Erythroblast (primary cell): ENCODE measurements around the gene TRIM25.
A peak's percentile ranks its signal among the peaks of the same experiment; 100 is the strongest.

Experiments
- DNase-seq, 2 experiments: peaks; one replicate each; lab custom pipeline; 2025; lab: John Stamatoyannopoulos, UW
- GATA1 ChIP-seq: IDR thresholded peaks from 2 replicates; pipeline ENCODE4 v1.6.1; 2011; ENCODE audit warnings: low read depth, mild to moderate bottlenecking, control low read depth, low read length, moderate library complexity
- POLR2A ChIP-seq: IDR thresholded peaks from 2 replicates; pipeline ENCODE4 v1.6.1; 2011; ENCODE audit warnings: mild to moderate bottlenecking, low read length

Gene TRIM25

GRCh38 chr17:56883616-56884015 lies 30.2 kb downstream of the TRIM25 start:
- no peak for DNase-seq
- no peak for TF ChIP-seq GATA1
- TF ChIP-seq POLR2A, result no peak

GRCh38 chr17:56881685-56882295 lies 32.1 kb downstream of the TRIM25 start:
- DNase-seq, result no peak
- no peak for TF ChIP-seq POLR2A
- no peak for TF ChIP-seq GATA1

- no peak for TF ChIP-seq GATA1
- no peak for TF ChIP-seq POLR2A
- no peak for DNase-seq
Measured at GRCh38 chr17:56880571-56880970, 33.3 kb downstream of the TRIM25 start.

GRCh38 chr17:56880133-56880532 lies 33.7 kb downstream of the TRIM25 start:
- no peak for TF ChIP-seq POLR2A
- TF ChIP-seq GATA1, result no peak
- no peak for DNase-seq

DNA sequence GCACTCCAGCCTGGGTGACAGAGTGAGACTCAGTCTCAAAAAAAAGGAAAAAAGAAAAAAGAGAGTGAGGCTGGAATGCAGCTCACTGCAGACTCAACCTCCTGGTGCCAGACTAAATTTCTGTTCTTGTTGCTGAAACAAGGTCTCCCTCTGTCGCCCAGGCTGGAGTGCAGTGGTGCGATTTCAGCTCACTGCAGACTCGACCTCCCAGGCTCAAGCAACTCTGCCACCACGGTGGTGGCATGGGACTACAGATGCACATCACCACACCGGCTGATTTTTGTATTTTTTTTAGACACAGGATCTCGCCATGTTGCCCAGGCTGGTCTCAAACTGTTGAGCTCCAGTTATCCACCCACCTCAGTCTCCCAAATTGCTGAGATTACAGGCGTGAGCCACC lies 34.6 kb downstream of the TRIM25 start:
- TF ChIP-seq GATA1 (no peak), POLR2A (no peak)
- no peak for DNase-seq

DNA sequence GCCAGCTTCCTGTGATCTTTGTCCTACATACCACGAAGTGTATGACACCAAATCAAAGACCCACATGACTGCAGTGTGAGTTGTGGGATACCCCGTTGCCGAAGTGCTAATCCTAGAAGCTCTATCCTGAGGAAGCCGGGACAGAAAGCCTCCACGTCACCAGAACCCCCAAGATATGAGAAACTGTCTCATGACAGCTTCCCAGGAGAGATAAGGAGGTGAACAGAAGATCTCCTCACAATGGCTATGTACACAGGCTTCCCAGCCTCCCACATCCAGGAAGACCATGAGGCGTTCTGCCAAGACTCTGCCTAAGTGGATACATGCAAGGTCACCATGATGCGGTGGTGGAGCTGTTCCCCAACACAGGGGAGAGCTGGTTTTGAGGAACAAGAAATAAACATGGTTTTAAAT lies 37.1 kb downstream of the TRIM25 start:
- DNase-seq, result no peak

GRCh38 chr17:56870081-56870651 lies 43.7 kb downstream of the TRIM25 start:
- DNase-seq, result no peak

More for the DNA sequence above, 37.1 kb downstream of the TRIM25 start:
- TF ChIP-seq GATA1, result no peak
- no peak for TF ChIP-seq POLR2A

GRCh38 chr17:56868716-56869115 lies 45.1 kb downstream of the TRIM25 start:
- no peak for DNase-seq
- TF ChIP-seq POLR2A (no peak), GATA1 (no peak)

More at GRCh38 chr17:56870081-56870651, 43.7 kb downstream of the TRIM25 start:
- TF ChIP-seq GATA1 (no peak), POLR2A (no peak)

DNA sequence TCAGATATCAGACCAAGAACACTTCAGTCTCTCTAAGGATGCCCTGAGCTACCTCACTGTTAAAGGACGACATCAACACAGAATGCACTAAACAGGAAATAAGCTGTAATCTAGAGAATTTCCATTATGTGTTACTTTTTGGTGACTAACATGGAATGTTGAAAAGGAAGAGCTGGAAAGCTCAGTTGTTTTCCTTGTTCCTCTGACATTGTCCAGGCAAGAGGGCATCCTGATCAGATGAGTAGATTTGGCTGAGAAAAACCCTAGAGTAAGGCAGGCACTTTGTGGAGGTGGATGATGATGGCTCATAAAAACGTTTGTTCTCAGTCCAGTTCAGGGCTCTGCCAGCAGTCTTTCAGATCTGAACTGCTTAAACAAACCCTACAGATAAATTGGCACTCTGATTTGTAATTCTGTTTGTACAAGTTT lies 45.9 kb downstream of the TRIM25 start:
- DNase-seq, result no peak
- TF ChIP-seq GATA1 (no peak), POLR2A (no peak)

- peak; percentile 21 to 31 for DNase-seq
- TF ChIP-seq POLR2A (no peak), GATA1 (no peak)
Measured at GRCh38 chr17:56866496-56866895, 47.4 kb downstream of the TRIM25 start.

DNA sequence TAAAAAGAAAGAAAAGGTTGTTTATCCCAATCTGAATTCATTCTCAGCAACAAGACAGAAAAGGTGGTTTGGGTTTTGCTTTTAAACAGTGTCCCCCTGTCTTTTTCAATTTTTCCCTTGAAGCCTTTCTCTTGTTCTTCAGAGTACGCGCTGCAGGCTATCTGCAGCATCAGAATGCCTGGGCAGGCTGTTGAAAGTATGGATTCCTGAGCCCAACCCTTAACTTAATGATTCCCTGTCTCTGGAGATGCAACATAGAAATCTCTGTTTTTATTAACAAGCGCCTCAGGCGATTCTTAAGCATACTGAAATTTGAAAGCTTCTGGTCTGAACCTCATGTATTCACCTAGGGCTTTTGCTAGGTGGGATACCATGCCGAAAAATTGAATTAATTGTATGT lies 47.8 kb downstream of the TRIM25 start:
- TF ChIP-seq GATA1 (no peak), POLR2A (no peak)

GRCh38 chr17:56863974-56864373 lies 49.9 kb downstream of the TRIM25 start:
- TF ChIP-seq POLR2A (no peak), GATA1 (no peak)
- no peak for DNase-seq

More for the DNA sequence above, 47.8 kb downstream of the TRIM25 start:
- no peak for DNase-seq

DNA sequence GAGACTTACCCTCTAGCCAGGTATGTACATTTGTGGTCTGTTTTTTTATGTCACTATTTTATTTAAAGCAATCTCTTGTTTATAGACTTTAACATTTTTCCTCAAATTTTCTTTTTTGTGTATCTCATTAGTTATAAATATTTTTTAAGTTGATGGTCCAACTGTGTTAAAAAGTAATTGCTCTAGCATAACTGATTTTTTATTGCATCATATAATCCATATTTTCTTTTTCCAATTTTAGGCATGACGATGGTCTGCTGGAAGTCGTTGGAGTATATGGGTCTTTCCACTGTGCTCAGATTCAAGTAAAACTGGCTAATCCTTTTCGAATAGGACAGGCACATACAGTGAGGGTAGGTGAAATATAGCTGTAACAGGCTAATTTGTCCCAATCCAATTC lies 52.0 kb downstream of the TRIM25 start:
- no peak for DNase-seq
- TF ChIP-seq POLR2A (no peak), GATA1 (no peak)

DNA sequence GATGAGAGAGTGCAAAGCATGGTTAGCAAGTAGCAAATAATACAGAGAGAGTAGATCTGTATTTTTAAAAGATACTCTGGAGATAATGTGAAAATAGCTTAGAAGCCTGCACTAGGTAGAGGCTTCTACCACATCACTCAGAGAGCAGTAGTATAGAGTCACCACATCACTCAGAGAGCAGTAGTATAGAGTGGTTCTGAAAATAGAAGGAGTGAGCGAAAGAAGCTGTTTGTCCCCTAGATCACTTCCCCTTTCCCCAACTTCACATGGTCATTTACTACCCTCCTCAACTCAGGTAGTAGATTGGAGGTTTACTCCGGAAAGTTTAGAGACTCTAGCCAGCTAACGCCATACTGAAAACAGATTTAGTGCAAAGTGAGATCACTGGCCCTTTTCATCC lies 62.8 kb downstream of the TRIM25 start:
- TF ChIP-seq POLR2A (no peak), GATA1 (no peak)

DNA sequence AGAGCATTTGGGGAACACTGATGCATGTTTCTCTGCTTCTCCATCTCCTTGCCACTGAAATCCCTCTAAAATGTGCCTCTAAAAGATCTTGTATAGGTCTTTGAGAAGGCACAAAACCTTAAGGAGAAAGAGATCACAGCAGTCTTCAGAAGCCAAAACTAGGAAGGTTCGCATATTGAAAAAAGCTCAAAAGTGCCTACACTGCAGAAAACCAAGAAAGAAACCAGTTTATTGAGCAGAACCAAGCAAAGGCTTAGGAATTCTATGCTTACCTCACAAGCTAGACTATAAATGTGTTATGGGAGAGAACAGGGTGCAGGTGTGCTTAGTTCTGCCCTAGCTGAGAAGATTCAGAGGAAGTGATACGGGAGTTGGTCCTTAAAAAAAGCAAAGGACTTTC lies 63.3 kb downstream of the TRIM25 start:
- TF ChIP-seq GATA1 (no peak), POLR2A (no peak)
- no peak for DNase-seq

More for the DNA sequence above, 62.8 kb downstream of the TRIM25 start:
- no peak for DNase-seq
